ENCODE measurements around the gene UGT2B11.
"Not testable (repeated sequence)": the region's sequence is repeated elsewhere in the genome, so short reads cannot be mapped to it uniquely, and the experiment has no call there.

The UGT2B11 gene

DNA sequence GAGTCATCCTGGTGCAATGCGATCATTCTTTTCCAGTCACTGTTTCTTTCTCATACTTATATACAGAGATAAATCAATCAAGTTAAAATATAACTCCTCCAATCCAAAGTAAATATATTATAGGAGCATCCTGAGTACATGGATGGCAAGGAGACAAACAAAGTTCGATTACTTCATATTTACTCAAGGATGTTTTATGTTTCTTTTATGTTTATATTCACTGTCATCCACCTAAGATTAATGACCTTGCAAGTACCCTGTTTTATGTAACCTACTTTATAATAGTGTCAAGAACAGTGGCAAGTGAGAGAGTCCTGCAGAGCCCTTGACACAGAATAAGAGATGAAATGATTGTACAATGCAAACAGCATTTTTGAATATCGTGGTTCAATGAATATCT lies at the start of gene UGT2B11:
Gene UGT2B11 (minus strand): TSS at position 33 of the 400 bp plus-strand sequence. CDS start 26 bp downstream, at position 7.
- TF ChIP-seq, protein P1, sequence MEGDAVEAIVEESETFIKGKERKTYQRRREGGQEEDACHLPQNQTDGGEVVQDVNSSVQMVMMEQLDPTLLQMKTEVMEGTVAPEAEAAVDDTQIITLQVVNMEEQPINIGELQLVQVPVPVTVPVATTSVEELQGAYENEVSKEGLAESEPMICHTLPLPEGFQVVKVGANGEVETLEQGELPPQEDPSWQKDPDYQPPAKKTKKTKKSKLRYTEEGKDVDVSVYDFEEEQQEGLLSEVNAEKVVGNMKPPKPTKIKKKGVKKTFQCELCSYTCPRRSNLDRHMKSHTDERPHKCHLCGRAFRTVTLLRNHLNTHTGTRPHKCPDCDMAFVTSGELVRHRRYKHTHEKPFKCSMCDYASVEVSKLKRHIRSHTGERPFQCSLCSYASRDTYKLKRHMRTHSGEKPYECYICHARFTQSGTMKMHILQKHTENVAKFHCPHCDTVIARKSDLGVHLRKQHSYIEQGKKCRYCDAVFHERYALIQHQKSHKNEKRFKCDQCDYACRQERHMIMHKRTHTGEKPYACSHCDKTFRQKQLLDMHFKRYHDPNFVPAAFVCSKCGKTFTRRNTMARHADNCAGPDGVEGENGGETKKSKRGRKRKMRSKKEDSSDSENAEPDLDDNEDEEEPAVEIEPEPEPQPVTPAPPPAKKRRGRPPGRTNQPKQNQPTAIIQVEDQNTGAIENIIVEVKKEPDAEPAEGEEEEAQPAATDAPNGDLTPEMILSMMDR (IDR thresholded peaks at IDR 0.05; ENCODE audit: low read depth, low read length) = no peak
- no peak within 1 kb of the TSS for H3K4me3 ChIP-seq (ENCODE audit: low read depth, low read length)

DNA sequence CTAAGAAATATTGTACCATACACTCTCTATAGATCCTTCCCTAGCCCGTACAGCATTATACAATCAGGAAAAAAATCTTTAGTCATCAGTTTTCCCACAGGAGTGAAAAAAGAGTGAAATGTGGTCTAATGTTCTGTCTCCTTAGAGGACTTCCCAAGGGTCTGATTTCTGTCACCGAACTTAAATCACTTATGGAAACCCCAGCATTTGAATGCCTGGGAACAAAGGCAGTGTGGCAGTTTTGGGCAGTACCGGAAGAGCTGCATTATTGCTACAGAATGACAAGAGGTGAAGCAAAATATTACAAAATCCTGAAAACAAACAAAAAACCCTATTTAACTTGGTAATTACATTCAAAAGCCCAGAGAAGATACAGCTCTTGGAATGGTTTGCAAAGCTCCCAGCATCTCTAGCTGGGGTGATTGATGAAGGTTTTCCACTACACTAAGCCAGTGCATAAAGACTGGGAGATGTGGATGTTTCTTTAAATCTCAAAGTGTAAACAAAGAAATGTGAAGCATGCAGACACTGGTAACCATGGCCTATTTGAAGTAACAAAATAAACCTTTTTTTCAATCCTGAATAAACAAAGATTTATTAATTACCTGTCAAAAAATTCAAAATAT lies 38.7 kb upstream of the UGT2B11 start:
- not testable (repeated sequence) for H3K4me3 ChIP-seq (ENCODE audit: low read depth, low read length)

DNA sequence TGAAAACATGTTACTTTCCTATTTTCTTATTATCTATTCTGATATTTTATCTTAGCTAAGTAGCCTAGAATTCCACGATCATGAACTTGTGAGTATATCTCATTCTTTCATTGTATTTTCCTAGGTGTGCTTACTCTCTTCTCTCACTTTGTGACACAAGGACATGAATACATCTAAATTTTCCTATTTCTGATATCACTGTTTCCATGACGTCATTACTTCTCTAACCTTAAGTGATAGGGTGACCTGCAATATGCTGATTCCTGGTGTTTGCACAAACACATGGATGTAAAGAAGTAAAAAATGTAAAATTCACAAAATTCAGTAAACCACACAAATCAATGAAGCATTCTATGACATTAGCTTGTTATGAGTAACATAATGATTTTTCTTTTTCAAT lies 36.3 kb upstream of the UGT2B11 start:
- H3K4me3 ChIP-seq (ENCODE audit: low read depth, low read length) = not testable (repeated sequence)

DNA sequence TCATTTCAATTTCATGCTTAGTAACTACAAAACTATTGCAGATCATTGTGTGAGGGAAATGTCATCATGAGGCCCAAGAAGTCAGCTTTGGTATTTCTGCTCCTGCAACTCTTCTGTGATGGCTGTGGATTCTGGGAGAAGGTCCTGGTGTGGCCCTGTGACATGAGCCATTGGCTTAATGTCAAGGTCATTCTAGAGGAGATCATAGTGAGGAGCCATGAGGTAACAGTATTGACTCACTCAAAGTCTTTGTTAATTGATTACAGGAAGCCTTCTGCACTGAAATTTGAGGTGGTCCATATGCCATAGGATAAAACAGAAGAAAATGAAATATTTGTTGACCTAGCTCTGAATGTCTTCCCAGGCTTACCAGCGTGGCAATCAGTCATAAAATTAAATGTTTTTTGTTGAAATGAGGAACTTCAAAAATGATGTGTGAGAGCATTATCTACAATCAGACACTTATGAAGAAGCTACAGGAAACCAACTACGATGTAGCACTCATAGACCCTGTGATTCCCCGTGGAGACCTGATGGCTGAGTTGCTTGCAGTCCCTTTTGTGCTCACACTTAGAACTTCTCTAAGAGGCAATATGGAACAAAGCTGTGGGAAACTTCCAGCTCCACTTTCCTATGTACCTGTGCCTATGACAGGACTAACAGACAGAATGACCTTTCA lies 28.2 kb upstream of the UGT2B11 start:
- not testable (repeated sequence) for H3K4me3 ChIP-seq (ENCODE audit: low read depth, low read length)

DNA sequence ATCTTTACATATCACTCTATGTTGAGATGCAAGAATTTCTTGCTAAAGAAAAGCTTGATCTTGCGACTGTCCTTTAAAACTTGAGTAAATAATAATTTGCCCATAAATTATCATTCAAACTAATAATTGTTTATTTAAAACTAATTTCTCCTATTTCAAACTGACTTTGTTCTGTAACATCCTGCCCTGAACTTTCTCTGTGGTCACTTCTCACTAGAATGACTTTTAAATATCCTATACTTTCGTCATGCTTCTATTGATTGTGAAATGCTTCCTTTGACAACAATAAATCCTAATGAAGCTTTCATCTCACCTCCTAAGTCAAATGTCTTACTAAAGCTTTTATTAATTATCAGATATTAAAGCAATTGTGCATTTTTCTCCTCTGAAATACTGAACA lies 27.2 kb upstream of the UGT2B11 start:
- H3K4me3 ChIP-seq (ENCODE audit: low read depth, low read length) = not testable (repeated sequence)

DNA sequence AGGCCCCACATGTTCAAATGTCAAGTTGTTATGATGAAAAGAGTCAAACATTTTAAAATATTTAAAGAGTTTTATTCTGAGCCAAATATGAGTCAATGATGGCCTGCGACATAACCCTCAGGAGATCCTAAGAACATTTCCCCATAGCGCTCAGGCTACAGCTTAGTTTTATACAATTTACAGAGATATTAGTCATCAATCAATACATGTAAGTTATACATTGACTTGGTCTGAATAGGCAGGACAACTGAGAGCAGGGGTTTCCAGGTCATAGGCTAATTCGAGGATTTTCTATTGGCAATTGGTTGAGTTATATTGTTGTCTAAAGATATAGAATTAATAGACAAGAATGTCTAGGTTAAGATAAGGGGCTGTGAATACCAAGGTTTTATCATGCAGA lies 26.2 kb upstream of the UGT2B11 start:
- H3K4me3 ChIP-seq (ENCODE audit: low read depth, low read length) = not testable (repeated sequence)

DNA sequence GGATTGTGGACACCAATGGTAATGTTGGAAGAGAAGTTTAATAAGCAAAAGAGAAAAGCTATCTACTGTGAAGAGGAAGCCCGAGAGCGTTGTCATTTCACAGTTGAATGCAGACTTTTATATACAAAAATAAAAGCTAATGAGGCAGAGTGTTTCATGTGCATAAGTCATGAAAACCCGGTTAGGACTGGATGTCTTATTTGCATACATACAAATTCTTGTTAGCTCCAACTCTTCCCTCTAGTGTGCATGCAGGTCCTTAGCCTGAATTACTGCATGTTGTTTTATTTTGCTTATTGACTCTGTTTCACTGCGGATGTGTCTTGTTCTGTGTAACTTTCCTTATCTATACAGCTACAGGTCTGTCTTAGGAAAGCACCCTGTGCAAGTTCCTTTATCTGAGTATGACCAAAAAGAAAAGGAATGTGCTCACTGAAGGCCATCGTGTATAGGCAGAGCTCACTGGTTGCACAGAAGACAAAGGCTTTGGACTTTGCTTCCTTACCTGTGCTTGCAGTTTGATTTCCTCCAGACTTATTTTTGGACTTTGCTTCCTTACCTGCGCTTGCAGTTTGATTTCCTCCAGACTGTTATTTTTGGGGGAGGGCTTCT lies 25.1 kb upstream of the UGT2B11 start:
- TF ChIP-seq, protein P1 (IDR thresholded peaks at IDR 0.05; ENCODE audit: low read depth, low read length) = no peak
- no peak overlapping the region for H3K4me3 ChIP-seq (ENCODE audit: low read depth, low read length)

DNA sequence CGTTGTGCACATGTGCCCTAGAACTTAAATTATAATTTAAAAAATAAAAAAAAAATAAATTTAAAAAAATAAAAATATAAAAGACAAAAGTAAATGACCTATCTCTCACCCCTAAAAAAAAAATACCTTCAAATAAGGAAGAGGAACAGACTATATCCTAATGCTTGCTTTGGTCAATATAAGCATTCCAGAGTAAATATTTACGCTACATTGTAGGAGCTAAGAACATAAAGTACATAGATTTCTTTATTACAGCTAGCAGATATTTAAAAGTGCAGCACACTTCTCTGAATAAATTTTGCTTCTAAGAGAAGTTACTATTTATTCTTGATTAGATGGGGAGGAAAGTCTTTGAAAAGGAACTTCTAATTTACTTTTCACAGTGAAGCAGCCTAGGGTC lies 24.5 kb upstream of the UGT2B11 start:
- TF ChIP-seq, protein P1 (IDR thresholded peaks at IDR 0.05; ENCODE audit: low read depth, low read length) = no peak
- H3K4me3 ChIP-seq (ENCODE audit: low read depth, low read length) = no peak overlapping the region

DNA sequence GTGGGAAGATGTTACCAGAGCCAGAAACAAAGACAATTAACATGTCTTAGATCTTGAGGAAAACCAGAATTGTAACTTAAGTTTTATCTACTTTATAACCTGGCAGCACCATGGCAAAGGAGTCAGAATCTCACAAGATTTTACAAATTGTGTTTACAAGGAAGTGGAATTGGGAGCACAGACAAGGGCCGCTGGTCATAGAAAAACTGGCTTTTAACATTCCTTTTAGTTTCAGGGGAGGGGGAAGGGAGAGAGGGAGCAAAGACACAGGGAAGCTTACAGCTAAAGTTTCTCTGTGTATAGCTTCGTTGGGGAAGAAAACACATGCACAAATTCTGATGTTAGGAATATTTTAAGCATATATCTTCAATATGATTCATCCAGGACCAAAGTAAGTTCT lies 10.3 kb upstream of the UGT2B11 start:
- TF ChIP-seq, protein P1 (IDR thresholded peaks at IDR 0.05; ENCODE audit: low read depth, low read length) = no peak
- H3K4me3 ChIP-seq (ENCODE audit: low read depth, low read length) = no peak overlapping the region

DNA sequence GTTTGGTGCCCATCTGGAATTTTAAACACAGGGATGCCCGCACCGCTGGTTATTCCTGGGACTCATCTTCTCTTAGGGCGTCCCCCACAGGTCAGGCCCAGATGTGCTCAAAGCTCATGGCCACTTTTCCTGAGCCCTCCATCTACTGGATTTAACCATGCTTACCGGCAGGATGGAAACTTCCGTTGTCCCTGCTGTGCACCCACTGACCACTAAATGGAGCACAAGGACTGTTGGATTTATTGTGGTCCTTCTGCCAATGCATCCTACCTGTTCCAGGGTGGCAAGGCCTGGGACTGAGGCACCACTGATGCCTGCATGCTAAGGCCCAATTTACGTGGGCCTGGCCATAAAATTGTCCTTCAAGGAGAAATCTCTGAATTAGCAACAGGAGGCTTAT lies 8.7 kb upstream of the UGT2B11 start:
- H3K4me3 ChIP-seq (ENCODE audit: low read depth, low read length) = not testable (repeated sequence)

DNA sequence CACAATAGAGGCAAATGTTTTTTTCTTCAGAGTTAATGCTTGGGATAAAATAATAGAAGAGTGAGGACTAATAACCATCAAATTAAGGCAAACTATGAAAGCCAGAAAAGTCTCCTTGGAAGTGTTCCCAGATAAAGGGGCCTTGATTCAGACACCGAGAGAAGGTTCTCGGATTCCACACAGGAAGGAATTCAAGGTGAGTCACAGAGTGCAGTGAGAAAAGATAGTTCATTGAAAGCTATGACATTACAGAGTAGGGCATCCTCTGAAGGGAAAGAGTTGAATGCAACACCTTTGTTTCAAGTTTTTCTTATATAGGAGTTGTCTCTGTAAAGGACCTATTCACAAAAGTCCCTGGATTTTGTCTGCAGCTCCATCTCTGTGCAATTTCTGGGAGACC lies 3.9 kb upstream of the UGT2B11 start:
- H3K4me3 ChIP-seq (ENCODE audit: low read depth, low read length) = not testable (repeated sequence)
